Right atrium auricular region (tissue), 2 donors: ENCODE data around the gene SERPINE1. TPM values are rescaled to one million over a fixed set of nuclear protein-coding genes. Genes with fewer than 3 reads are reported as not detected.

Experiments
- DNase-seq: peaks from one replicate; pipeline ENCODE4 v3.0.0-alpha.2; 2019; ENCODE audit warnings: low spot score
- H3K27ac ChIP-seq, 2 donors: fragments of 200-600 bp; sonication (generic); 1 replicate in 1 of 2; 2 replicates in 1 of 2; pipeline ENCODE4 v1.5.1; 2016 to 2019
- H3K27me3 ChIP-seq, 2 donors: fragments of 200-600 bp; sonication (generic); one replicate each; pipeline versions ENCODE4 v1.5.1 to v1.6.0; 2017 to 2019
- H3K36me3 ChIP-seq: fragments of 200-600 bp; sonication (generic); one replicate; pipeline ENCODE4 v1.5.1; 2016
- H3K4me1 ChIP-seq, 2 donors: fragments of 200-600 bp; sonication (generic); one replicate each; pipeline versions ENCODE4 v1.5.1 to v1.6.0; 2017 to 2019
- H3K4me3 ChIP-seq, 2 donors: fragments of 200-600 bp; sonication (generic); 1 replicate in 1 of 2; 2 replicates in 1 of 2; pipeline ENCODE4 v1.5.1; 2017 to 2019; ENCODE audit warnings: mild to moderate bottlenecking in 1 of 2, moderate library complexity in 1 of 2
- H3K9me3 ChIP-seq, 2 donors: fragments of 200-600 bp; sonication (generic); one replicate each; pipeline ENCODE4 v1.5.1; 2019
- total RNA-seq, 2 donors: library from RNA; depleted of rRNA; stranded (reverse); fragments of >200 nt; gene quantifications; one replicate each; pipeline ENCODE4 v1.1.0, GENCODE V29; 2016
- TF ChIP-seq, protein P1 (sequence below), 2 donors: fragments of 200-600 bp; sonication (generic); IDR thresholded peaks; one replicate each; pipeline ENCODE4 v1.5.1; 2019; ENCODE audit warnings: antibody characterized with exemption in 2 of 2

SERPINE1 gene
- total RNA-seq, 2 donors from 2014 or later = 28.0 to 40.8 TPM

DNA sequence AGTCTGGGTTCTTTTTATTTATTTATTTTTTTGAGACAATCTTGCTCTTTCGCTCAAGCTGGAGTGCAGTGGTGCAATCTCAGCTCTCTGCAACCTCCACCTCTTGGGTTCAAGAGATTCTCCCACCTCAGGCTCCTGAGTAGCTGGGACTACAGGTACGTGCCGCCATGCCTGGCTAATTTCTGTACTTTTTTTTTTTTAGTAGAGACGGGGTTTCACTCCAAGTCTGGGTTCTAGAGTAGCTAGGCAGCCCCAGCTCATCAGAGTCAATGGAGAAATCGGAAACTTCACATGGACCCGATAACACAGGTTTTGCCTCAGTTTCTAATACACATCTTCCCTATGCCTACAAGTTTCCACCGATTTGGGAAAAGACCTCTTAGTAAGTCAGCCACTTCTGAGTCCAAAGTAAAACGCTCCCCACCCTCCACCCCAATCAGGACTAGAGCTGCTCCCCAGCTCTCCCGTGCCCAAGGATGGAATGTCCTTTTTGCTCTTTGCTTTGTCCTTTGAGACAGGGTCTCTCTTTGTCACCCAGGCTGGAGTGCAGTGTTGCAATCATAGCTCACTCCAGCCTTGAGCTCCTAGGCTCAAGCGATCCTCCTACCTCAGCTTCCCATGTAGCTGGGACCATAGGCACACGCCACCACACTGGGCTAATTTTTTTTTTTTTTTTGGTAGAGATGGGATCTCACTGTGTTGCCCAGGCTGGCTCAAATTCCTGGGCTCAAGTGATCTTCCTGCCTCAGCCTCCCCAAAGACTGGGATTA lies 3.8 kb upstream of the SERPINE1 start:
- no peak for DNase-seq
- no peaks in the 10 kb centered on the region for H3K36me3 ChIP-seq
- H3K4me3 ChIP-seq = no peak overlapping the region
- H3K27ac ChIP-seq = peak overlapping the region; percentile 82 to 91
- H3K27me3 ChIP-seq = no peaks in the 10 kb centered on the region
- H3K4me1 ChIP-seq = peaks cover 0 to 78% of the 10 kb centered on the region in 2 donors
- TF ChIP-seq, protein P1, sequence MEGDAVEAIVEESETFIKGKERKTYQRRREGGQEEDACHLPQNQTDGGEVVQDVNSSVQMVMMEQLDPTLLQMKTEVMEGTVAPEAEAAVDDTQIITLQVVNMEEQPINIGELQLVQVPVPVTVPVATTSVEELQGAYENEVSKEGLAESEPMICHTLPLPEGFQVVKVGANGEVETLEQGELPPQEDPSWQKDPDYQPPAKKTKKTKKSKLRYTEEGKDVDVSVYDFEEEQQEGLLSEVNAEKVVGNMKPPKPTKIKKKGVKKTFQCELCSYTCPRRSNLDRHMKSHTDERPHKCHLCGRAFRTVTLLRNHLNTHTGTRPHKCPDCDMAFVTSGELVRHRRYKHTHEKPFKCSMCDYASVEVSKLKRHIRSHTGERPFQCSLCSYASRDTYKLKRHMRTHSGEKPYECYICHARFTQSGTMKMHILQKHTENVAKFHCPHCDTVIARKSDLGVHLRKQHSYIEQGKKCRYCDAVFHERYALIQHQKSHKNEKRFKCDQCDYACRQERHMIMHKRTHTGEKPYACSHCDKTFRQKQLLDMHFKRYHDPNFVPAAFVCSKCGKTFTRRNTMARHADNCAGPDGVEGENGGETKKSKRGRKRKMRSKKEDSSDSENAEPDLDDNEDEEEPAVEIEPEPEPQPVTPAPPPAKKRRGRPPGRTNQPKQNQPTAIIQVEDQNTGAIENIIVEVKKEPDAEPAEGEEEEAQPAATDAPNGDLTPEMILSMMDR (IDR thresholded peaks at IDR 0.05) = no peak
- no peaks in the 10 kb centered on the region for H3K9me3 ChIP-seq

DNA sequence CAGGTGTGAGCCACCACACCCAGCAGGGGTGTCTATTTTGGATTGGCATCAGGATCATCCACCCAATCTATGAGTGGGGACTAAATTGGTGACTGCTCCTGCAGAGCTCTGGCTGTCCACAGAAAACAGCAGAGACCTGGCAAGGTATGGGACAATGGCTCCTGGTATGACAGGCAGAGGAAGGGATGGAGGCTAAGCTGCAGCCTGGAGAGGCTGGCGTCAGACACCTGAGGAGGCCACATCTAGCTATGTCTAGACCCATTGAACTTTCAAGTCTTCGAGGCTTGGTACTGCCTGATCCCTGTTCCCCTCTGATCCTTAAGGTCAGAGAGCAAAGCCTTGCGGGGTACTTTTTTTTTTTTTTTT lies 3.2 kb upstream of the SERPINE1 start:
- H3K4me1 ChIP-seq = peaks cover 0 to 79% of the 10 kb centered on the region in 2 donors
- no peak for DNase-seq
- H3K27me3 ChIP-seq = no peaks in the 10 kb centered on the region
- TF ChIP-seq, protein P1 (IDR thresholded peaks at IDR 0.05) = no peak
- no peaks in the 10 kb centered on the region for H3K36me3 ChIP-seq
- peak overlapping the region; percentile 79 to 91 for H3K27ac ChIP-seq
- no peak overlapping the region for H3K4me3 ChIP-seq
- H3K9me3 ChIP-seq = no peaks in the 10 kb centered on the region

DNA sequence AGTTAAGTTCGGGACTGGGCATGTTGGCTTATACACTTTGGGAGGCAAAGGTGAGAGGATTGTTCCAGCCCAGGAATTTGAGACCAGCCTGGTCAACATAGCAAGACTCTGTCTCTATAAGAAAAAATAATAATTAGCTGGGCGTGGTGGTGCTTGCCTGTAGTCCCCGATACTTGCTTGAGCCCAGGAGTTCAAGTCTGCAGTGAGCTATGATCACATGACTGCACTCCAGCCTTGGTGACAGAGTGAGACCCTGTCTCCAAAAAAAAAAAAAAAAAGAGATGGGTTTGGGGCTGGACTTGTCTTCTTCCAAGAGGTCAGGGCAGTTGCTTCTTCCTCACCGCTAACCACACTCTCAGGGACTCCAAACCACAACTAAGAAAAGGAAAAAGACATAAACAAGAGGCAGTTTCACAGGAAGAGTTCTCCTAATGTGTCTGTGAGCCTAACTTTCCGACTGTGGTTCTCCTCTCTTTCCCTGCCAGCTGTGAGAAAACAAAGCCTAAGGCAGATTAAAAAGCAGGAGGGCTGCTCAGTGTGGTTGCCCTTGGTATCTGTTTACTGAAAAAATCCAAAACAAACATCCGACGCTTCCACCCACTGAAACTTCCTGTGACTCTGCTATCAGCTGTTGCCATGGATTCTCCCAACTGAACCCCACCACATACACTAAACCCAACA lies 2.4 kb upstream of the SERPINE1 start:
- Histone ChIP-seq H3K36me3 (no peaks in the 10 kb centered on the region), H3K27ac (peak overlapping the region; percentile 64 to 79), H3K27me3 (no peaks in the 10 kb centered on the region), H3K4me3 (no peak overlapping the region), H3K4me1 (peaks cover 0 to 80% of the 10 kb centered on the region in 2 donors), H3K9me3 (no peaks in the 10 kb centered on the region)
- TF ChIP-seq, protein P1 (IDR thresholded peaks at IDR 0.05) = no peak
- DNase-seq = no peak

DNA sequence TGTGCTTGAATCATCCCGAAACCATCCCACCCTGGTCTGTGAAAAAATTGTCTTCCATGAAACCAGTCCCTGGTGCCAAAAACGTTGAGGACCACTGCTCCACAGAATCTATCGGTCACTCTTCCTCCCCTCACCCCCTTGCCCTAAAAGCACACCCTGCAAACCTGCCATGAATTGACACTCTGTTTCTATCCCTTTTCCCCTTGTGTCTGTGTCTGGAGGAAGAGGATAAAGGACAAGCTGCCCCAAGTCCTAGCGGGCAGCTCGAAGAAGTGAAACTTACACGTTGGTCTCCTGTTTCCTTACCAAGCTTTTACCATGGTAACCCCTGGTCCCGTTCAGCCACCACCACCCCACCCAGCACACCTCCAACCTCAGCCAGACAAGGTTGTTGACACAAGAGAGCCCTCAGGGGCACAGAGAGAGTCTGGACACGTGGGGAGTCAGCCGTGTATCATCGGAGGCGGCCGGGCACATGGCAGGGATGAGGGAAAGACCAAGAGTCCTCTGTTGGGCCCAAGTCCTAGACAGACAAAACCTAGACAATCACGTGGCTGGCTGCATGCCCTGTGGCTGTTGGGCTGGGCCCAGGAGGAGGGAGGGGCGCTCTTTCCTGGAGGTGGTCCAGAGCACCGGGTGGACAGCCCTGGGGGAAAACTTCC lies 784 bp upstream of the SERPINE1 start:
- Histone ChIP-seq H3K4me3 (peak overlapping the region in 1 of 2 donors; percentile 36), H3K27me3 (no peaks in the 10 kb centered on the region), H3K4me1 (peaks cover 0 to 75% of the 10 kb centered on the region in 2 donors)

DNA sequence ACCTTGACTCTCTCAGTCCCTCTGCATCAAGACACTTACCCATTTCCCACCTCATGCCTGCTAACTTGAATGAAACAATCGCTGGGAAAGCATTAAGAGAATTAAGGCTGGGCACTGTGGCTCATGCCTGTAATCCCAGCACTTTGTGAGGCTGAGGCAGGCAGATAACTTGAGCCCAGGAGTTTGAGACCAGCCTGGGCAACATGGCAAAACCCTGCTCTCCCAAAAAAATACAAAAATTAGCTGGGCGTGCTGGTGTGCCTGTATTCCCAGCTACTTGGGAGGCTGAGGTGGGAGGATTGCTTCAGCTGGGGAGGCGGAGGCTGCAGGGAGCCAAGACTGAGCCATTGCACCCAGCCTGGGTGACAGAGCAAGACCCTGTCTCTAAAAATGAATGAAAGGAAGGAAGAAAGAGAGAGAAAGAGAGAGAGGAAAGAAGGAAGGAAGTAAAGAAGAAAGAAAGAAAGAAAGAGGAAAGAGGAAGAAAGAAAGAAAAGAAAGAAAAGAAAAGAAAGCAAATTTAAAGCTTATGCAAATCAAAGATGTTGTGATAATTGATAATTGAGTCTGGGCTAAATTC lies 646 bp downstream of the SERPINE1 start:
- no peaks in the 10 kb centered on the region for H3K9me3 ChIP-seq
- DNase-seq = no peak
- H3K4me1 ChIP-seq = peaks cover 0 to 61% of the 10 kb centered on the region in 2 donors
- peaks cover 20% of the 10 kb centered on the region for H3K36me3 ChIP-seq
- H3K27ac ChIP-seq = peak overlapping the region; percentile 77 to 79
- H3K27me3 ChIP-seq = no peaks in the 10 kb centered on the region
- peak overlapping the region; percentile 34 to 36 for H3K4me3 ChIP-seq
- TF ChIP-seq, protein P1 (IDR thresholded peaks at IDR 0.05) = no peak

More for the DNA sequence above, 784 bp upstream of the SERPINE1 start:
- peaks cover 11% of the 10 kb centered on the region for H3K36me3 ChIP-seq
- H3K9me3 ChIP-seq = no peaks in the 10 kb centered on the region
- TF ChIP-seq, protein P1 (IDR thresholded peaks at IDR 0.05) = no peak
- H3K27ac ChIP-seq = peak overlapping the region; percentile 77 to 79
- peak; percentile 81 for DNase-seq
